Endothelial cell of umbilical vein (primary cell): ENCODE measurements around the gene ASMT. TPM values are rescaled to one million over a fixed set of nuclear protein-coding genes. Genes with fewer than 3 reads are reported as not detected.

Experiments
- BruUV-seq: library from RNA; stranded (reverse); fragments of 400-500 nt; replicated peaks from 2 replicates; lab custom pipeline; 2021; lab: Mats Ljungman, UMichigan
- CTCF ChIA-PET: fragments of 300-600, 350-600 bp; sonication (Branson Sonifier 250); formaldehyde crosslinking; loops from one replicate; lab custom pipeline; 2021; ENCODE audit warnings: antibody characterized with exemption, inconsistent platforms; lab: Charles Lee
- POLR2A ChIA-PET: fragments of 300-600, 350-600 bp; sonication (Branson Sonifier 250); formaldehyde crosslinking; loops from one replicate; lab custom pipeline; 2021; ENCODE audit warnings: antibody characterized with exemption, inconsistent platforms; lab: Charles Lee
- DNase-seq: peaks from one replicate; pipeline ENCODE4 v3.0.0-alpha.2; 2011; ENCODE audit warnings: low read depth, low spot score
- FAIRE-seq: peaks from 2 replicates; lab custom pipeline; 2011; peaks lifted over from hg19 to GRCh38; lab: Jason Lieb, UNC
- H2AFZ ChIP-seq: 2 replicates; pipeline ENCODE4 v1.6.0; 2012; ENCODE audit warnings: low read depth, low read length, control low read depth, inconsistent platforms
- H3K27ac ChIP-seq: 2 replicates; pipeline ENCODE4 v1.5.1; 2011; ENCODE audit warnings: low read depth, mild to moderate bottlenecking, control low read depth, low read length, moderate library complexity; ENCODE audit not compliant: insufficient read depth
- H3K27me3 ChIP-seq, 2 experiments: 2 replicates each; pipeline versions ENCODE4 v1.6.0 to v1.6.1; 2011; ENCODE audit warnings: low read length in 2 of 2, mixed read lengths in 1 of 2; ENCODE audit not compliant: control insufficient read depth in 2 of 2, insufficient read depth in 2 of 2
- H3K36me3 ChIP-seq, 2 experiments: 2 replicates in 1 of 2; 3 replicates in 1 of 2; pipeline ENCODE4 v1.5.1; 2011; ENCODE audit warnings: low read length in 2 of 2, mild to moderate bottlenecking in 1 of 2, moderate library complexity in 1 of 2; ENCODE audit not compliant: control insufficient read depth in 2 of 2, insufficient read depth in 2 of 2; ENCODE audit errors: extremely low read depth in 1 of 2
- H3K4me1 ChIP-seq: 3 replicates; pipeline ENCODE4 v1.5.1; 2011; ENCODE audit warnings: mild to moderate bottlenecking, low read length; ENCODE audit not compliant: control insufficient read depth, insufficient read depth; ENCODE audit errors: extremely low read depth
- H3K4me2 ChIP-seq: 2 replicates; pipeline ENCODE4 v1.6.1; 2011; ENCODE audit warnings: low read length, control low read depth, mixed read lengths; ENCODE audit not compliant: insufficient read depth
- H3K4me3 ChIP-seq, 3 experiments: fragments of 200-600 bp in 1 of 3; sonication (generic), shearing (Covaris generic) in 1 of 3; replicated peaks in 1 of 3; 2 replicates each; pipeline ENCODE4 v1.5.1; 2011 to 2016; ENCODE audit warnings: control low read depth in 3 of 3, low read length in 3 of 3, mild to moderate bottlenecking in 2 of 3, inconsistent platforms in 1 of 3, low read depth in 1 of 3, moderate library complexity in 1 of 3; ENCODE audit not compliant: insufficient read depth in 1 of 3
- H3K79me2 ChIP-seq: 2 replicates; pipeline ENCODE4 v1.6.0; 2012; ENCODE audit warnings: low read length, inconsistent platforms; ENCODE audit not compliant: control insufficient read depth, insufficient read depth
- H3K9ac ChIP-seq: replicated peaks from 2 replicates; pipeline ENCODE3; 2011; ENCODE audit warnings: low read length, control low read depth; ENCODE audit not compliant: insufficient read depth; ENCODE audit errors: extremely low read depth
- H3K9me1 ChIP-seq: replicated peaks from 3 replicates; pipeline ENCODE4 v1.6.0; 2011; ENCODE audit warnings: mild to moderate bottlenecking, low read length; ENCODE audit not compliant: control insufficient read depth, insufficient read depth; ENCODE audit errors: extremely low read depth
- H3K9me3 ChIP-seq: replicated peaks from 2 replicates; pipeline ENCODE4 v1.5.1; 2012; ENCODE audit warnings: low read length, inconsistent platforms; ENCODE audit not compliant: control insufficient read depth, insufficient read depth
- H4K20me1 ChIP-seq: replicated peaks from 2 replicates; pipeline ENCODE3; 2011; ENCODE audit warnings: mild to moderate bottlenecking, low read length; ENCODE audit not compliant: control insufficient read depth, insufficient read depth; ENCODE audit errors: extremely low read depth
- CTCF ChIP-seq, 2 donors: IDR thresholded peaks; 1 replicate in 1 of 2; 2 replicates in 1 of 2; pipeline ENCODE4 v1.5.1; 2011; ENCODE audit warnings: low read length in 2 of 2, mild to moderate bottlenecking in 2 of 2, moderate library complexity in 2 of 2, control low read depth in 1 of 2, inconsistent platforms in 1 of 2, low read depth in 1 of 2; ENCODE audit not compliant: insufficient read depth in 1 of 2; ENCODE audit errors: extremely low read depth in 1 of 2
- EZH2 ChIP-seq: IDR thresholded peaks from 2 replicates; pipeline ENCODE4 v1.6.1; 2012; ENCODE audit warnings: borderline replicate concordance, low read depth, mild to moderate bottlenecking, moderate library complexity, low read length, inconsistent platforms; ENCODE audit not compliant: severe bottlenecking
- FOS ChIP-seq: IDR thresholded peaks from 2 replicates; pipeline ENCODE4 v1.6.1; 2011; ENCODE audit warnings: mild to moderate bottlenecking, low read length, moderate library complexity, borderline replicate concordance; ENCODE audit not compliant: insufficient read depth
- GATA2 ChIP-seq: IDR thresholded peaks from 2 replicates; pipeline ENCODE4 v1.7.0; 2011; ENCODE audit warnings: low read depth, mild to moderate bottlenecking, moderate library complexity, mixed read lengths, low read length; ENCODE audit not compliant: insufficient read length, insufficient read depth
- JUN ChIP-seq: IDR thresholded peaks from 2 replicates; pipeline ENCODE4 v1.6.1; 2011; ENCODE audit warnings: borderline replicate concordance, low read depth; ENCODE audit not compliant: insufficient read length, insufficient read depth
- MAX ChIP-seq: IDR thresholded peaks from 2 replicates; pipeline ENCODE4 v1.6.1; 2011; ENCODE audit not compliant: insufficient read depth, insufficient read length
- MYC ChIP-seq: IDR thresholded peaks from one replicate; pipeline ENCODE4 v1.6.1; 2011; ENCODE audit warnings: mild to moderate bottlenecking, low read depth, low read length
- POLR2A ChIP-seq: IDR thresholded peaks from 2 replicates; pipeline ENCODE4 v1.6.1; 2012; ENCODE audit warnings: low read depth, mild to moderate bottlenecking, control low read depth, low read length
- POLR2AphosphoS5 ChIP-seq: IDR thresholded peaks from 2 replicates; pipeline ENCODE4 v1.6.1; 2012; ENCODE audit warnings: low read depth, mild to moderate bottlenecking, control low read depth, low read length, moderate library complexity; ENCODE audit not compliant: insufficient read depth
- dilution Hi-C: fragments of 300-500 bp; cut with MboI; formaldehyde crosslinking; loops from one replicate; pipeline ENCODE4 v1.15.0; 2019; ENCODE audit warnings: low sequenced_read_pairs; ENCODE audit not compliant: extremely low pct_ligation_motif_present
- intact Hi-C: fragments of 100-400 bp; cut with micrococcal nuclease; formaldehyde crosslinking; loops from one replicate; pipeline ENCODE4 v1.10.0; 2022
- polyA plus RNA-seq, 4 experiments: library from polyadenylated mRNA; depleted of rRNA in 3 of 4; stranded (reverse) in 3 of 4; unstranded in 1 of 4; fragments of >200 nt; gene quantifications; 2 replicates each; pipeline versions ENCODE4 v1.2.1 to v1.2.3, GENCODE V29; 2011 to 2012; ENCODE audit warnings: missing spikeins in 1 of 4
- total RNA-seq: library from RNA; stranded (reverse); gene quantifications from 2 replicates; pipeline ENCODE4 v1.2.3, GENCODE V29; 2021

The ASMT gene
- total and polyA plus RNA-seq, 2 donors (not counting 3 experiments of a cell fraction or from before 2014, with no cell fraction given): not detected

GRCh38 chrX:1602299-1602698 is 12.6 kb upstream of the ASMT start:
- TF ChIP-seq POLR2A (no peak), GATA2 (no peak), JUN (no peak), EZH2 (no peak), CTCF (IDR thresholded peaks at IDR 0.05; ENCODE audit: extremely low read depth in 1 of 2, insufficient read depth in 1 of 2, low read depth in 1 of 2, low read length in 2 of 2) (no peak), MYC (no peak)
- H3K9ac ChIP-seq: no peak overlapping the region
- H3K9me1 ChIP-seq: no peaks in the 10 kb centered on the region
- ChIA-PET CTCF (no interaction called here), POLR2A (no interaction called here)
- no peaks in the 10 kb centered on the region for H3K4me1 ChIP-seq
- dilution Hi-C loops (no loop called here), intact Hi-C loops (no loop called here)
- no peak for DNase-seq
- no peak overlapping the region for H3K27ac ChIP-seq
- no peaks in the 10 kb centered on the region for H4K20me1 ChIP-seq
- peaks cover 4% of the 10 kb centered on the region for H3K79me2 ChIP-seq
- peaks cover 22 to 45% of the 10 kb centered on the region in 2 experiments for H3K36me3 ChIP-seq
- H3K9me3 ChIP-seq: no peaks in the 10 kb centered on the region
- no peak overlapping the region for H3K4me3 ChIP-seq
- no peaks in the 10 kb centered on the region for H3K27me3 ChIP-seq
- H2AFZ ChIP-seq: no peak overlapping the region
- no TSS peak for BruUV-seq
- FAIRE-seq: no peak
- H3K4me2 ChIP-seq: no peak overlapping the region

GRCh38 chrX:1606496-1606895 is 8.4 kb upstream of the ASMT start:
- POLR2A ChIA-PET: no interaction called here
- Histone ChIP-seq H3K4me1 (no peaks in the 10 kb centered on the region), H2AFZ (no peak overlapping the region), H3K27ac (no peak overlapping the region), H3K4me3 (no peak overlapping the region), H3K4me2 (no peak overlapping the region), H3K9ac (no peak overlapping the region), H3K9me3 (no peaks in the 10 kb centered on the region), H3K9me1 (no peaks in the 10 kb centered on the region), H3K36me3 (peaks cover 8 to 12% of the 10 kb centered on the region in 2 experiments), H3K27me3 (no peaks in the 10 kb centered on the region), H4K20me1 (no peaks in the 10 kb centered on the region), H3K79me2 (no peaks in the 10 kb centered on the region)
- dilution Hi-C loops (no loop called here), intact Hi-C loops (no loop called here)
- FAIRE-seq (no peak), DNase-seq (no peak)
- BruUV-seq: no TSS peak
- TF ChIP-seq CTCF (IDR thresholded peaks at IDR 0.05; ENCODE audit: extremely low read depth in 1 of 2, insufficient read depth in 1 of 2, low read depth in 1 of 2, low read length in 2 of 2) (no peak), JUN (no peak), GATA2 (no peak), POLR2A (no peak), FOS (no peak), MYC (no peak), POLR2AphosphoS5 (no peak), MAX (no peak), EZH2 (no peak)
- CTCF ChIA-PET: no interaction called here
